HEK293 (cell line): ENCODE results near the gene SCYGR8.

Experiments
- CTCF ChIA-PET: fragments of 350-600 bp; formaldehyde crosslinking; extraction: SDS; loops from one replicate; lab custom pipeline; 2021; ENCODE audit warnings: antibody characterized with exemption; lab: Yijun Ruan, JAX
- POLR2A ChIA-PET: fragments of 300-600 bp; formaldehyde crosslinking; extraction: SDS; loops from one replicate; lab custom pipeline; 2020; ENCODE audit warnings: antibody characterized with exemption, inconsistent platforms; lab: Yijun Ruan, JAX
- H3K27ac ChIP-seq: fragments of 200-500 bp; sonication (Bioruptor generic); 2 replicates; pipeline ENCODE4 v1.5.1; 2014; ENCODE audit warnings: low read depth, low read length, control low read depth, inconsistent platforms; ENCODE audit errors: extremely low read depth
- H3K36me3 ChIP-seq, 2 experiments: fragments of 200-500 bp in 1 of 2; sonication (Bioruptor generic) in 1 of 2; 1 replicate in 1 of 2; 2 replicates in 1 of 2; pipeline ENCODE4 v1.5.1; 2014 to 2017; ENCODE audit warnings: inconsistent platforms in 2 of 2, low read length in 2 of 2; ENCODE audit not compliant: control insufficient read depth in 2 of 2, insufficient read depth in 1 of 2
- H3K4me1 ChIP-seq: fragments of 200-500 bp; sonication (Bioruptor generic); 2 replicates; pipeline ENCODE4 v1.5.1; 2014; ENCODE audit warnings: mild to moderate bottlenecking, low read length, inconsistent platforms; ENCODE audit not compliant: control insufficient read depth, insufficient read depth
- H3K4me3 ChIP-seq: 2 replicates; pipeline ENCODE4 v1.5.1; 2011; ENCODE audit warnings: low read depth, mild to moderate bottlenecking, control low read depth, low read length, moderate library complexity
- H3K9me3 ChIP-seq: fragments of 200-500 bp; sonication (Bioruptor generic); 2 replicates; pipeline ENCODE4 v1.5.1; 2014; ENCODE audit warnings: low read depth, low read length, inconsistent platforms; ENCODE audit not compliant: control insufficient read depth, insufficient read depth
- GLI2 ChIP-seq: fragments of 450-650 bp; formaldehyde crosslinking; IDR thresholded peaks from 2 replicates; pipeline ENCODE4; 2017; ENCODE audit warnings: missing biosample characterization, missing genetic modification characterization, low read depth, borderline replicate concordance
- KLF9 ChIP-seq: fragments of 450-650 bp; formaldehyde crosslinking; IDR thresholded peaks from 2 replicates; pipeline ENCODE4 v1.5.1; 2016; ENCODE audit warnings: missing biosample characterization, missing genetic modification characterization, low read depth
- OSR2 ChIP-seq: fragments of 450-650 bp; formaldehyde crosslinking; IDR thresholded peaks from 2 replicates; pipeline ENCODE4 v1.5.1; 2016; ENCODE audit warnings: missing biosample characterization, missing genetic modification characterization
- REST ChIP-seq: fragments of 450-650 bp; formaldehyde crosslinking; IDR thresholded peaks from 2 replicates; pipeline ENCODE4 v1.5.1; 2016; ENCODE audit warnings: missing biosample characterization, missing genetic modification characterization
- SP7 ChIP-seq: fragments of 450-650 bp; formaldehyde crosslinking; IDR thresholded peaks from 2 replicates; pipeline ENCODE4 v1.5.1; 2016; ENCODE audit warnings: missing biosample characterization, missing genetic modification characterization
- ZIC2 ChIP-seq: fragments of 450-650 bp; formaldehyde crosslinking; IDR thresholded peaks from 2 replicates; pipeline ENCODE4 v1.5.1; 2016; ENCODE audit warnings: missing biosample characterization, missing genetic modification characterization
- ZNF280C ChIP-seq: fragments of 450-650 bp; formaldehyde crosslinking; IDR thresholded peaks from 2 replicates; pipeline ENCODE4 v1.5.1; 2016; ENCODE audit warnings: missing biosample characterization, missing genetic modification characterization
- ZNF398 ChIP-seq: fragments of 450-650 bp; formaldehyde crosslinking; IDR thresholded peaks from 2 replicates; pipeline ENCODE4 v1.5.1; 2017; ENCODE audit warnings: missing biosample characterization, missing genetic modification characterization
- ZNF544 ChIP-seq: fragments of 450-650 bp; formaldehyde crosslinking; IDR thresholded peaks from 2 replicates; pipeline ENCODE4 v1.5.0; 2017; ENCODE audit warnings: missing biosample characterization, missing genetic modification characterization

SCYGR8 gene

GRCh38 chr2:227793148-227793712 lies 47.5 kb downstream of the SCYGR8 start:
- TF ChIP-seq KLF9 (tag by site-specific recombination) (no peak), ZNF544 (tag by site-specific recombination) (no peak), GLI2 (no peak), ZNF398 (no peak), REST (no peak), ZIC2 (tag by site-specific recombination) (no peak), ZNF280C (tag by site-specific recombination) (no peak), OSR2 (tag by site-specific recombination) (no peak), SP7 (no peak)
- Histone ChIP-seq H3K36me3 (no peaks in the 10 kb centered on the region), H3K27ac (no peak overlapping the region), H3K9me3 (no peaks in the 10 kb centered on the region), H3K4me3 (no peak overlapping the region), H3K4me1 (no peaks in the 10 kb centered on the region)
- ChIA-PET CTCF (interaction anchor here (0.9 to 1.7 kb wide), 3 partner anchors 22 to 69 kb away, joined by 3 to 4 read pairs (median 4); no protein-coding TSS in a partner anchor), POLR2A (no interaction called here)
